Thoracic aorta (tissue), 2 donors: Measurements from ENCODE around the gene ARHGAP27. TPM values are rescaled to one million over a fixed set of nuclear protein-coding genes. Genes with fewer than 3 reads are reported as not detected.
A peak's percentile ranks its signal among the peaks of the same experiment; 100 is the strongest.

Source experiments
- ATAC-seq: fragments of 150-250 bp; one replicate; pipeline ENCODE4 v1.8.0; 2017; ENCODE audit warnings: low read depth; ENCODE audit not compliant: insufficient number of reproducible peaks, low FRiP score
- DNase-seq: peaks from one replicate; pipeline ENCODE4 v3.0.0-alpha.2; 2020; ENCODE audit warnings: low spot score
- H3K27ac ChIP-seq, 2 donors: fragments of 200-600 bp; sonication (generic); 1 replicate in 1 of 2; 2 replicates in 1 of 2; pipeline ENCODE4 v1.5.1; 2016; ENCODE audit warnings: mild to moderate bottlenecking in 2 of 2, moderate library complexity in 2 of 2
- H3K27me3 ChIP-seq: fragments of 200-600 bp; sonication (generic); replicated peaks from 2 replicates; pipeline ENCODE4 v1.6.0; 2016; ENCODE audit warnings: mild to moderate bottlenecking; ENCODE audit not compliant: insufficient read depth
- H3K36me3 ChIP-seq: fragments of 200-600 bp; sonication (generic); one replicate; pipeline ENCODE4 v1.5.1; 2016
- H3K4me1 ChIP-seq, 2 donors: fragments of 200-600 bp; sonication (generic); 1 replicate in 1 of 2; 2 replicates in 1 of 2; pipeline versions ENCODE4 v1.5.1 to v1.6.0; 2016; ENCODE audit warnings: low read depth in 2 of 2, mild to moderate bottlenecking in 1 of 2; ENCODE audit not compliant: control insufficient read depth in 1 of 2
- H3K4me3 ChIP-seq: fragments of 200-600 bp; sonication (generic); 2 replicates; pipeline ENCODE4 v1.5.1; 2016; ENCODE audit warnings: mild to moderate bottlenecking
- H3K9me3 ChIP-seq: fragments of 200-600 bp; sonication (generic); 2 replicates; pipeline ENCODE4 v1.5.1; 2016
- CTCF ChIP-seq: fragments of 200-600 bp; sonication (generic); IDR thresholded peaks from one replicate; pipeline ENCODE4 v1.5.1; 2019; ENCODE audit warnings: antibody characterized with exemption
- total RNA-seq, 2 donors: library from RNA; depleted of rRNA; stranded (reverse); fragments of >200 nt; gene quantifications; one replicate each; pipeline versions ENCODE4 v1.1.0 to v1.2.3, GENCODE V29; 2016

The ARHGAP27 gene
- total RNA-seq, 2 donors from 2014 or later: 25.5 to 33.4 TPM

GRCh38 chr17:45433159-45433535 is 477 bp upstream of the ARHGAP27 start:
- H3K4me1 ChIP-seq: peaks cover 31 to 43% of the 10 kb centered on the region in 2 donors
- TF ChIP-seq CTCF: no peak
- ATAC-seq (no peak), DNase-seq (no peak)
- no peak overlapping the region for H3K27ac ChIP-seq
- peaks cover 29% of the 10 kb centered on the region for H3K36me3 ChIP-seq
- H3K4me3 ChIP-seq: peak overlapping the region; percentile 74
- no peaks in the 10 kb centered on the region for H3K9me3 ChIP-seq
- H3K27me3 ChIP-seq: no peaks in the 10 kb centered on the region

- no peak for TF ChIP-seq CTCF
- Histone ChIP-seq H3K27ac (no peak overlapping the region), H3K27me3 (no peaks in the 10 kb centered on the region), H3K36me3 (peaks cover 15% of the 10 kb centered on the region), H3K4me3 (peak overlapping the region; percentile 74), H3K4me1 (peaks cover 31 to 45% of the 10 kb centered on the region in 2 donors), H3K9me3 (no peaks in the 10 kb centered on the region)
- ATAC-seq (no peak), DNase-seq (no peak)
Observed at GRCh38 chr17:45431531-45432404, 902 bp downstream of the ARHGAP27 start.

GRCh38 chr17:45430738-45431530 is 1.7 kb downstream of the ARHGAP27 start:
- Histone ChIP-seq H3K27ac (no peak overlapping the region), H3K9me3 (no peaks in the 10 kb centered on the region), H3K36me3 (peaks cover 7% of the 10 kb centered on the region), H3K4me1 (peaks cover 31 to 45% of the 10 kb centered on the region in 2 donors), H3K27me3 (no peaks in the 10 kb centered on the region), H3K4me3 (peak overlapping the region; percentile 74)
- ATAC-seq: no peak
- TF ChIP-seq CTCF: no peak
- no peak for DNase-seq

- no peaks in the 10 kb centered on the region for H3K9me3 ChIP-seq
- ATAC-seq (no peak), DNase-seq (no peak)
- peak overlapping the region; percentile 74 for H3K4me3 ChIP-seq
- H3K4me1 ChIP-seq: peaks cover 31 to 45% of the 10 kb centered on the region in 2 donors
- no peak for TF ChIP-seq CTCF
- no peaks in the 10 kb centered on the region for H3K27me3 ChIP-seq
- H3K36me3 ChIP-seq: no peaks in the 10 kb centered on the region
- H3K27ac ChIP-seq: no peak overlapping the region
Observed at GRCh38 chr17:45430006-45430737, 2.5 kb downstream of the ARHGAP27 start.
